Panc1 (cell line): Measurements from ENCODE around the gene HLA-DRB1. TPM values are rescaled to one million over a fixed set of nuclear protein-coding genes. Genes with fewer than 3 reads are reported as not detected.
A peak's percentile ranks its signal among the peaks of the same experiment; 100 is the strongest.

ENCODE experiments used
- ATAC-seq: fragments of 200-7000 bp; cut with Tn5 transposase; 2 replicates; pipeline ENCODE4 v1.9.1; 2020; ENCODE audit warnings: mild to moderate bottlenecking, moderate library complexity
- Bru-seq: library from RNA; stranded (reverse); fragments of 400-500 nt; gene quantifications from one replicate; lab custom pipeline; 2021; lab: Mats Ljungman, UMichigan
- BruChase-seq, 2 experiments: library from RNA; stranded (reverse); fragments of 400-500 nt; gene quantifications; one replicate each; lab custom pipeline; 2021; lab: Mats Ljungman, UMichigan
- BruUV-seq: library from RNA; stranded (reverse); fragments of 400-500 nt; replicated peaks from 2 replicates; lab custom pipeline; 2021; lab: Mats Ljungman, UMichigan
- CTCF ChIA-PET: fragments of 300-600 bp; sonication (Branson Sonifier 250); formaldehyde crosslinking; loops from one replicate; lab custom pipeline; 2022; ENCODE audit warnings: antibody characterized with exemption; lab: Charles Lee
- POLR2A ChIA-PET: fragments of 300-600 bp; sonication (Branson Sonifier 250); formaldehyde crosslinking; loops from one replicate; lab custom pipeline; 2022; ENCODE audit warnings: antibody characterized with exemption; lab: Charles Lee
- DNase-seq: peaks from one replicate; pipeline ENCODE4 v3.0.0-alpha.2; 2010; ENCODE audit warnings: low read depth, low spot score
- H3K27ac ChIP-seq: 2 replicates; pipeline ENCODE4 v1.5.1; 2011; ENCODE audit warnings: mild to moderate bottlenecking, low read length, inconsistent platforms
- H3K27me3 ChIP-seq: fragments of 200-500 bp; sonication (Bioruptor generic); 2 replicates; pipeline ENCODE4 v1.6.0; 2014; ENCODE audit warnings: low read length, inconsistent platforms; ENCODE audit not compliant: control insufficient read depth, insufficient read depth
- H3K36me3 ChIP-seq: fragments of 200-500 bp; sonication (Bioruptor generic); 2 replicates; pipeline ENCODE4 v1.5.1; 2014; ENCODE audit warnings: inconsistent platforms, mild to moderate bottlenecking, low read length, moderate library complexity; ENCODE audit not compliant: control insufficient read depth, insufficient read depth
- H3K4me1 ChIP-seq: 2 replicates; pipeline ENCODE4 v1.5.1; 2011; ENCODE audit warnings: inconsistent platforms, mild to moderate bottlenecking, low read length, moderate library complexity; ENCODE audit not compliant: control insufficient read depth, insufficient read depth
- H3K4me3 ChIP-seq, 2 experiments: 2 replicates each; pipeline ENCODE4 v1.5.1; 2011 to 2012; ENCODE audit warnings: low read depth in 2 of 2, low read length in 2 of 2, mild to moderate bottlenecking in 2 of 2, inconsistent platforms in 1 of 2, moderate library complexity in 1 of 2
- H3K9me3 ChIP-seq: fragments of 200-500 bp; sonication (Bioruptor generic); 2 replicates; pipeline ENCODE4 v1.5.1; 2014; ENCODE audit warnings: low read depth, mild to moderate bottlenecking, inconsistent platforms, low read length, moderate library complexity; ENCODE audit not compliant: control insufficient read depth, insufficient read depth
- POLR2AphosphoS5 ChIP-seq: IDR thresholded peaks from 2 replicates; pipeline ENCODE4 v1.6.1; 2012; ENCODE audit warnings: mild to moderate bottlenecking, low read depth, low read length, moderate library complexity
- SIN3A ChIP-seq: IDR thresholded peaks from 2 replicates; pipeline ENCODE4 v1.6.1; 2012; ENCODE audit warnings: low read depth, mild to moderate bottlenecking, low read length, moderate library complexity, borderline replicate concordance; ENCODE audit not compliant: insufficient read depth
- TCF7L2 ChIP-seq: IDR thresholded peaks from 2 replicates; pipeline ENCODE4 v1.6.1; 2011; ENCODE audit warnings: mild to moderate bottlenecking, low read depth, low read length, inconsistent platforms
- in situ Hi-C: cut with HindIII; loops from 2 replicates; pipeline ENCODE4 v1.10.0; 2016; ENCODE audit warnings: low sequenced_read_pairs, low pct_unique_long_range_greater_than_20kb
- intact Hi-C: fragments of 100-400 bp; cut with micrococcal nuclease; formaldehyde crosslinking; loops from one replicate; pipeline ENCODE4 v1.10.0; 2022; ENCODE audit not compliant: unreplicated experiment
- long read RNA-seq: library from polyadenylated mRNA; unstranded; transcript quantifications from one replicate; pipeline ENCODE4 v2.0.0, GENCODE V29; 2021; ENCODE audit not compliant: unreplicated experiment
- polyA plus RNA-seq: library from polyadenylated mRNA; unstranded; fragments of >200 nt; gene quantifications from one replicate; pipeline ENCODE4 v1.2.1, GENCODE V29; 2012; ENCODE audit warnings: missing spikeins; ENCODE audit not compliant: insufficient read length
- total RNA-seq: library from RNA; stranded (reverse); gene quantifications from one replicate; pipeline ENCODE4 v1.2.1, GENCODE V29; 2021; ENCODE audit not compliant: unreplicated experiment
- TF ChIP-seq, protein P1 (sequence below), 2 experiments: IDR thresholded peaks; 2 replicates each; pipeline ENCODE4 v1.6.1; 2011 to 2012; ENCODE audit warnings: low read depth in 2 of 2, control low read depth in 1 of 2, low read length in 1 of 2, mild to moderate bottlenecking in 1 of 2, moderate library complexity in 1 of 2; ENCODE audit not compliant: insufficient read depth in 1 of 2
- TF ChIP-seq, protein P2 (sequence below): fragments of 450-650 bp; IDR thresholded peaks from 2 replicates; pipeline ENCODE4 v1.5.1; 2017; ENCODE audit warnings: mild to moderate bottlenecking

The HLA-DRB1 gene
- 1.1 TPM for total RNA-seq
- not detected for polyA plus RNA-seq
- percentile 26 among the genes with signal in this experiment for Bru-seq, nascent RNA
- percentile 21 among the genes with signal in this experiment for BruChase-seq, experiment 1, labeled RNA remaining after a 2-hour chase
- percentile 40 among the genes with signal in this experiment for BruChase-seq, experiment 2, labeled RNA remaining after a 6-hour chase
- long read RNA-seq, result 0 reads

DNA sequence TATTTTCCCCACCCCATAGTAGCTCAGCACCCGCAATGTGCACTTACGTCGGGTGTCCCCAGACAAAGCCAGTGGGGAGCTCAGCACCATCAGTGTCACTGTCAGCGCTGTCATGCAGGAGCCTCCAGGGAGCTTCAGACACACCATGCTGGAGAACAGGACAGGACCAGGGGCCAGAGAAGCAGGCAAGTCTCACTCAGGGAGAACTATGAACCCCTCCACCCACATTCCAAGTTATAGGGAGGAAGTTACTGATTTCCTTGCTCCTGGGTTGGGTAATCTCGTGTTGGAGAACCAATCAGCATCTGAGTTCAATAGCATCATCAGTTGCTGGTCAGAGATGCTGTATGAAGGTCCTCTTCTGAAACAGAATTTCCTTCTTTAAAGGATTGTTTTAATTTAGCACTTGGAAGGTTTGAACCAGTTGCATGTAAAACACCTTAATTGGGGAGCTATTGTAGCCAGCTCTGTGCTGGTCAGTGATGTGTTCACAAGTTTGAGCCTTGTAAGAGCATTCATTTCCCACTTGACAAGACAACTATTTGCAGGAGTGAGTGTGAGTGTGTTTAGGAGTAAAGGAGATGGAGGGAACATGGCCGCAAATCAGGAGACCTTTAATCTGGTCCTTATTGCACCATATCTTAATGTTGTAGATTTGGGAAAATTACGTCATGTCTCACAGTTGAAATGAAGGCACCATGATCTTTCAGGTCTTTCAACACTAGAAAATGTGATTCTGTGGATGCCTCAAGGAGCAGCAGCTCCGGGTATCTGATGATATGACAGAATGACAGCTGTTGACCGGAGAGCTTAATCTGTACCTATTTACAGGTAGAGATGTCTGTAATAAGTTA lies at the start of gene HLA-DRB1:
TSS of gene HLA-DRB1 (minus strand) at position 253 of the 854 bp plus-strand sequence. CDS start at position 147, 106 bp downstream.
- ChIA-PET CTCF (no interaction called here), POLR2A (interaction anchor here (0.7 kb wide), 1 partner anchor 180 kb away, joined by 3 read pairs; no protein-coding TSS in a partner anchor)
- in situ Hi-C loops, result no loop called here
- no TSS peak for BruUV-seq
- Histone ChIP-seq H3K36me3 (no peaks in the 10 kb centered on the region), H3K4me3 (no peak within 1 kb of the TSS), H3K27ac (no peak within 1 kb of the TSS), H3K4me1 (no peaks in the 10 kb centered on the region), H3K27me3 (no peaks in the 10 kb centered on the region; the same call in 1 of the 2 replicates), H3K9me3 (no peaks in the 10 kb centered on the region)
- intact Hi-C loops, result no loop called here
- no peak for TF ChIP-seq TCF7L2
- TF ChIP-seq, protein P1, sequence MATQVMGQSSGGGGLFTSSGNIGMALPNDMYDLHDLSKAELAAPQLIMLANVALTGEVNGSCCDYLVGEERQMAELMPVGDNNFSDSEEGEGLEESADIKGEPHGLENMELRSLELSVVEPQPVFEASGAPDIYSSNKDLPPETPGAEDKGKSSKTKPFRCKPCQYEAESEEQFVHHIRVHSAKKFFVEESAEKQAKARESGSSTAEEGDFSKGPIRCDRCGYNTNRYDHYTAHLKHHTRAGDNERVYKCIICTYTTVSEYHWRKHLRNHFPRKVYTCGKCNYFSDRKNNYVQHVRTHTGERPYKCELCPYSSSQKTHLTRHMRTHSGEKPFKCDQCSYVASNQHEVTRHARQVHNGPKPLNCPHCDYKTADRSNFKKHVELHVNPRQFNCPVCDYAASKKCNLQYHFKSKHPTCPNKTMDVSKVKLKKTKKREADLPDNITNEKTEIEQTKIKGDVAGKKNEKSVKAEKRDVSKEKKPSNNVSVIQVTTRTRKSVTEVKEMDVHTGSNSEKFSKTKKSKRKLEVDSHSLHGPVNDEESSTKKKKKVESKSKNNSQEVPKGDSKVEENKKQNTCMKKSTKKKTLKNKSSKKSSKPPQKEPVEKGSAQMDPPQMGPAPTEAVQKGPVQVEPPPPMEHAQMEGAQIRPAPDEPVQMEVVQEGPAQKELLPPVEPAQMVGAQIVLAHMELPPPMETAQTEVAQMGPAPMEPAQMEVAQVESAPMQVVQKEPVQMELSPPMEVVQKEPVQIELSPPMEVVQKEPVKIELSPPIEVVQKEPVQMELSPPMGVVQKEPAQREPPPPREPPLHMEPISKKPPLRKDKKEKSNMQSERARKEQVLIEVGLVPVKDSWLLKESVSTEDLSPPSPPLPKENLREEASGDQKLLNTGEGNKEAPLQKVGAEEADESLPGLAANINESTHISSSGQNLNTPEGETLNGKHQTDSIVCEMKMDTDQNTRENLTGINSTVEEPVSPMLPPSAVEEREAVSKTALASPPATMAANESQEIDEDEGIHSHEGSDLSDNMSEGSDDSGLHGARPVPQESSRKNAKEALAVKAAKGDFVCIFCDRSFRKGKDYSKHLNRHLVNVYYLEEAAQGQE (IDR thresholded peaks at IDR 0.05; ENCODE audit: insufficient read depth in 1 of 2, low read depth in 2 of 2, low read length in 1 of 2), result no peak
- TF ChIP-seq, protein P2, sequence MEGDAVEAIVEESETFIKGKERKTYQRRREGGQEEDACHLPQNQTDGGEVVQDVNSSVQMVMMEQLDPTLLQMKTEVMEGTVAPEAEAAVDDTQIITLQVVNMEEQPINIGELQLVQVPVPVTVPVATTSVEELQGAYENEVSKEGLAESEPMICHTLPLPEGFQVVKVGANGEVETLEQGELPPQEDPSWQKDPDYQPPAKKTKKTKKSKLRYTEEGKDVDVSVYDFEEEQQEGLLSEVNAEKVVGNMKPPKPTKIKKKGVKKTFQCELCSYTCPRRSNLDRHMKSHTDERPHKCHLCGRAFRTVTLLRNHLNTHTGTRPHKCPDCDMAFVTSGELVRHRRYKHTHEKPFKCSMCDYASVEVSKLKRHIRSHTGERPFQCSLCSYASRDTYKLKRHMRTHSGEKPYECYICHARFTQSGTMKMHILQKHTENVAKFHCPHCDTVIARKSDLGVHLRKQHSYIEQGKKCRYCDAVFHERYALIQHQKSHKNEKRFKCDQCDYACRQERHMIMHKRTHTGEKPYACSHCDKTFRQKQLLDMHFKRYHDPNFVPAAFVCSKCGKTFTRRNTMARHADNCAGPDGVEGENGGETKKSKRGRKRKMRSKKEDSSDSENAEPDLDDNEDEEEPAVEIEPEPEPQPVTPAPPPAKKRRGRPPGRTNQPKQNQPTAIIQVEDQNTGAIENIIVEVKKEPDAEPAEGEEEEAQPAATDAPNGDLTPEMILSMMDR, result no peak
- no peak for TF ChIP-seq POLR2AphosphoS5
- no peak for TF ChIP-seq SIN3A
- no peak for DNase-seq
- peak; percentile 94 for ATAC-seq

DNA sequence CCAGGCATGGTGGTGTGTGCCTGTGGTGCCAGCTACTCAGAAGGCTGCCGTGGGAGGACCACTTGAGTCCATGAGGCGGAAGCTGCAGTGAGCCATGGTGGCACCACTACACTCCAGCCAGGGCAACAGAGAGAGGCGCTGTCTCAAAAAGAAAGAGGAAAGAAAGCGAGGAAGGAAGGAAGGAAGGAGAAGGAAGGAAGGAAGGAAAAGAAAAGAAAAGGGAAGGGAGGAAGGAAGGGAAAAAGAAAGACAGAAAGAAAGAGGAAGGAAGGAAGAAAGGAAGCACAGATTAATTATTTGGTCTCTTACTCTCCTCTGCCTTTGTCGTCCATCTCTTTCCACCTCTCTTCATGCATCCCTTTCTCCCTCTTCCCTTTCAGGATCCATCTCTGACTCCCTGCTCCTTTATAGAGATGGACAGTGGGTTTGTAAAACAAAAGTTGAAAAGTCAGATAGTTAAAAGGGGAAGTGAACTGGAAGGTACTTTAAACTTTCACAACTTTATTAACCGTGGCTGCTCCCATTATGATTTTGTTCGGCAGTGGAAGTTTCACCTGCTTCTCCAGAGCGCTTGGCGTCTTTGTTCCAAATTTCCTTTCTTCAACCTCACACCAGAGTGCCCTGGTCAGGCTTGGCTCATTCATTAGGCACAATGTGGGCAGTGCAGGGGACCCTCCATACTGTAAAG lies 49.0 kb upstream of the HLA-DRB1 start:
- no TSS peak for BruUV-seq
- intact Hi-C loops, result no loop called here
- ChIA-PET POLR2A (no interaction called here), CTCF (no interaction called here)
- in situ Hi-C loops, result no loop called here
- H3K27ac ChIP-seq, result no peak overlapping the region
- TF ChIP-seq TCF7L2 (no peak), SIN3A (no peak), POLR2AphosphoS5 (no peak)
- TF ChIP-seq, protein P2, result no peak
- TF ChIP-seq, protein P1 (IDR thresholded peaks at IDR 0.05; ENCODE audit: insufficient read depth in 1 of 2, low read depth in 2 of 2, low read length in 1 of 2), result no peak
- no peak overlapping the region for H3K4me3 ChIP-seq
- no peak for DNase-seq
- H3K36me3 ChIP-seq, result no peaks in the 10 kb centered on the region
- no peaks in the 10 kb centered on the region for H3K4me1 ChIP-seq
- no peaks in the 10 kb centered on the region for H3K9me3 ChIP-seq
- no peak for ATAC-seq
- peaks cover 23% of the 10 kb centered on the region for H3K27me3 ChIP-seq
